HepG2 (cell line): ENCODE measurements around the gene TPO. TPM values are rescaled to one million over a fixed set of nuclear protein-coding genes. Genes with fewer than 3 reads are reported as not detected.

ENCODE experiments used
- ATAC-seq: fragments of 200-7000 bp; cut with Tn5 transposase; 3 replicates; pipeline ENCODE4 v1.9.1; 2020; ENCODE audit warnings: mild to moderate bottlenecking, moderate library complexity
- BruUV-seq: library from RNA; stranded (reverse); fragments of 400-500 nt; replicated peaks from 2 replicates; lab custom pipeline; 2021; lab: Mats Ljungman, UMichigan
- CTCF ChIA-PET: fragments of 300-600 bp; formaldehyde crosslinking; extraction: SDS; loops from one replicate; lab custom pipeline; 2021; ENCODE audit warnings: low total read pairs, inconsistent platforms, low intra/inter-chr PET ratio; lab: Yijun Ruan, JAX
- POLR2A ChIA-PET: fragments of 350-600 bp; sonication (Branson Sonifier 250); formaldehyde crosslinking; loops from one replicate; lab custom pipeline; 2020; ENCODE audit warnings: antibody characterized with exemption, inconsistent platforms; lab: Yijun Ruan, JAX
- DNase-seq: peaks from one replicate; pipeline ENCODE4 v3.0.0-alpha.2; 2015; ENCODE audit warnings: low spot score
- FAIRE-seq: peaks from 3 replicates; lab custom pipeline; 2011; peaks lifted over from hg19 to GRCh38; lab: Jason Lieb, UNC
- H2AFZ ChIP-seq: one replicate; pipeline ENCODE4 v1.6.1; 2011; ENCODE audit warnings: low read length, inconsistent platforms
- H3K27ac ChIP-seq: fragments of 300-600 bp; 3 replicates; pipeline ENCODE4 v1.8.0; 2011; ENCODE audit warnings: mixed run types, mild to moderate bottlenecking, mixed read lengths, low read length, inconsistent platforms; ENCODE audit not compliant: insufficient read depth; ENCODE audit errors: extremely low read length
- H3K27me3 ChIP-seq, 2 experiments: fragments of 200-600 bp in 1 of 2; 2 replicates in 1 of 2; 3 replicates in 1 of 2; pipeline versions ENCODE4 v1.6.0 to v1.8.0; 2011; ENCODE audit warnings: low read length in 2 of 2, mild to moderate bottlenecking in 2 of 2, moderate library complexity in 2 of 2, inconsistent platforms in 1 of 2; ENCODE audit not compliant: insufficient read depth in 2 of 2, control insufficient read depth in 1 of 2
- H3K36me3 ChIP-seq, 2 experiments: fragments of 200-600 bp in 1 of 2; replicated peaks in 1 of 2; 2 replicates in 1 of 2; 3 replicates in 1 of 2; pipeline versions ENCODE4 v1.5.1 to v1.8.0; 2011; ENCODE audit warnings: low read length in 2 of 2, inconsistent platforms in 1 of 2; ENCODE audit not compliant: insufficient read depth in 2 of 2, control insufficient read depth in 1 of 2
- H3K4me1 ChIP-seq: 2 replicates; pipeline ENCODE4 v1.5.1; 2012; ENCODE audit warnings: low read length, inconsistent platforms; ENCODE audit not compliant: insufficient read depth
- H3K4me2 ChIP-seq: 2 replicates; pipeline ENCODE4 v1.6.0; 2011; ENCODE audit warnings: low read depth, low read length, inconsistent platforms
- H3K4me3 ChIP-seq, 3 experiments: fragments of 200-600 bp in 1 of 3; sonication (generic), shearing (Covaris generic) in 1 of 3; replicated peaks in 1 of 3; 2 replicates each; pipeline ENCODE4 v1.5.1; 2011 to 2016; ENCODE audit warnings: low read length in 3 of 3, inconsistent platforms in 2 of 3, low read depth in 2 of 3, mild to moderate bottlenecking in 2 of 3, control low read depth in 1 of 3, mixed read lengths in 1 of 3; ENCODE audit not compliant: insufficient read depth in 1 of 3
- H3K79me2 ChIP-seq: one replicate; pipeline ENCODE4 v1.6.1; 2011; ENCODE audit warnings: low read length, inconsistent platforms; ENCODE audit not compliant: insufficient read depth
- H3K9ac ChIP-seq: 2 replicates; pipeline ENCODE4 v1.6.0; 2011; ENCODE audit warnings: mild to moderate bottlenecking, low read depth, low read length, inconsistent platforms; ENCODE audit not compliant: insufficient read depth
- H3K9me3 ChIP-seq: 2 replicates; pipeline ENCODE4 v1.5.1; 2012; ENCODE audit warnings: mild to moderate bottlenecking, low read length
- H4K20me1 ChIP-seq: 2 replicates; pipeline ENCODE4 v1.6.0; 2011; ENCODE audit warnings: inconsistent platforms, mild to moderate bottlenecking, low read length, moderate library complexity; ENCODE audit not compliant: insufficient read depth
- ARNTL ChIP-seq: sonication (generic); formaldehyde crosslinking; IDR thresholded peaks from 2 replicates; pipeline ENCODE4 v1.4.0; 2020; ENCODE audit warnings: mild to moderate bottlenecking, missing genetic modification reagents
- CAMTA2 ChIP-seq: sonication (generic); formaldehyde crosslinking; IDR thresholded peaks from 2 replicates; pipeline ENCODE4 v1.4.0; 2020; ENCODE audit warnings: mild to moderate bottlenecking, missing genetic modification reagents, borderline replicate concordance
- JUND ChIP-seq: sonication (generic); formaldehyde crosslinking; IDR thresholded peaks from 2 replicates; pipeline ENCODE4 v1.8.0; 2022; ENCODE audit warnings: mild to moderate bottlenecking, missing genetic modification reagents
- MBD4 ChIP-seq: IDR thresholded peaks from 2 replicates; pipeline ENCODE4 v1.6.1; 2012; ENCODE audit warnings: low read length, inconsistent platforms, borderline replicate concordance
- MBNL3 ChIP-seq: fragments of 250-450 bp; sonication (Bioruptor Pico); conservative IDR thresholded peaks from 2 replicates; pipeline ENCODE4 v1.8.0; 2022; ENCODE audit warnings: mild to moderate bottlenecking, inconsistent platforms
- NAIF1 ChIP-seq: sonication (generic); formaldehyde crosslinking; IDR thresholded peaks from 2 replicates; pipeline ENCODE4 v1.5.0; 2020; ENCODE audit warnings: mild to moderate bottlenecking, missing genetic modification reagents, borderline replicate concordance
- PAF1 ChIP-seq: IDR thresholded peaks from 2 replicates; pipeline ENCODE4 v1.6.1; 2016; ENCODE audit warnings: missing genetic modification reagents, missing compliant biosample characterization
- SOX5 ChIP-seq: IDR thresholded peaks from 2 replicates; pipeline ENCODE4 v1.6.1; 2016; ENCODE audit warnings: borderline replicate concordance
- YEATS2 ChIP-seq: sonication (generic); formaldehyde crosslinking; IDR thresholded peaks from 2 replicates; pipeline ENCODE4 v1.4.0; 2020; ENCODE audit warnings: missing genetic modification reagents, borderline replicate concordance
- ZBTB21 ChIP-seq: sonication (generic); formaldehyde crosslinking; IDR thresholded peaks from 2 replicates; pipeline ENCODE4 v1.4.0; 2020; ENCODE audit warnings: missing genetic modification reagents
- ZNF143 ChIP-seq: sonication (generic); formaldehyde crosslinking; IDR thresholded peaks from 2 replicates; pipeline ENCODE4 v1.4.0; 2020; ENCODE audit warnings: missing genetic modification reagents
- ZNF343 ChIP-seq: sonication (generic); formaldehyde crosslinking; IDR thresholded peaks from 2 replicates; pipeline ENCODE4 v1.4.0; 2020; ENCODE audit warnings: mild to moderate bottlenecking, missing genetic modification reagents
- ZNF496 ChIP-seq: sonication (generic); formaldehyde crosslinking; IDR thresholded peaks from 2 replicates; pipeline ENCODE4 v1.8.1; 2023; ENCODE audit warnings: mild to moderate bottlenecking, moderate library complexity, missing genetic modification reagents; ENCODE audit not compliant: insufficient replicate concordance
- ZNF550 ChIP-seq: sonication (generic); formaldehyde crosslinking; IDR thresholded peaks from 2 replicates; pipeline ENCODE4 v1.4.0; 2020; ENCODE audit warnings: mild to moderate bottlenecking, missing genetic modification reagents, borderline replicate concordance
- ZNF772 ChIP-seq: sonication (generic); formaldehyde crosslinking; IDR thresholded peaks from 2 replicates; pipeline ENCODE4 v1.5.0; 2020; ENCODE audit warnings: mild to moderate bottlenecking, missing genetic modification reagents
- ZSCAN21 ChIP-seq: sonication (generic); formaldehyde crosslinking; IDR thresholded peaks from 2 replicates; pipeline ENCODE4 v1.8.0; 2022; ENCODE audit warnings: mild to moderate bottlenecking, missing genetic modification reagents, moderate library complexity, borderline replicate concordance
- WGBS: methylation state at CpG from one replicate; pipeline ENCODE4 v1.1.6; 2017; ENCODE audit warnings: low lambda C conversion rate; 5-methylcytosine and 5-hydroxymethylcytosine counted together
- in situ Hi-C: cut with HindIII; loops from 2 replicates; pipeline ENCODE4 v1.10.0; 2017; ENCODE audit warnings: low pct_unique_long_range_greater_than_20kb; ENCODE audit not compliant: extremely low pct_ligation_motif_present
- intact Hi-C: fragments of 100-400 bp; cut with micrococcal nuclease; formaldehyde crosslinking; loops from one replicate; pipeline ENCODE4 v1.10.0; 2022; ENCODE audit not compliant: unreplicated experiment
- polyA plus RNA-seq, 8 experiments: library from polyadenylated mRNA; depleted of rRNA in 3 of 8; stranded (reverse) in 7 of 8; unstranded in 1 of 8; fragments of >200 nt; fragmentation: Illumina TruSeq in 4 of 8; extraction: Trizol in 4 of 8; gene quantifications; 2 replicates each; pipeline versions ENCODE4 v1.2.1 to v1.2.3, GENCODE V29; 2011 to 2016; ENCODE audit warnings: low read depth in 4 of 8, missing spikeins in 1 of 8, mixed read lengths in 1 of 8; ENCODE audit not compliant: insufficient read depth in 1 of 8
- total RNA-seq, 5 experiments: library from RNA; depleted of rRNA; stranded (reverse); fragments of >200 nt; fragmentation: Illumina TruSeq; extraction: Trizol; gene quantifications; 2 replicates each; pipeline ENCODE4 v1.2.3, GENCODE V29; 2016; ENCODE audit warnings: low read depth in 1 of 5
- TF ChIP-seq, protein P1 (sequence below): sonication (generic); formaldehyde crosslinking; IDR thresholded peaks from 2 replicates; pipeline ENCODE4 v1.4.0; 2020; ENCODE audit warnings: missing genetic modification reagents
- TF ChIP-seq, protein P2 (sequence below): sonication (generic); formaldehyde crosslinking; IDR thresholded peaks from 2 replicates; pipeline ENCODE4 v1.5.1; 2020; ENCODE audit warnings: missing genetic modification reagents, mild to moderate bottlenecking, borderline replicate concordance
- TF ChIP-seq, protein P3 (sequence below): sonication (generic); formaldehyde crosslinking; IDR thresholded peaks from 2 replicates; pipeline ENCODE4 v1.4.0; 2020; ENCODE audit warnings: mild to moderate bottlenecking, missing genetic modification reagents
- TF ChIP-seq, protein P4 (sequence below): sonication (generic); formaldehyde crosslinking; IDR thresholded peaks from 2 replicates; pipeline ENCODE4 v1.5.0; 2020; ENCODE audit warnings: missing genetic modification reagents

The TPO gene
- total and polyA plus RNA-seq, 2 of the 13 experiments (the other 11 are each of a cell fraction or from before 2014, with no cell fraction given): not detected

DNA sequence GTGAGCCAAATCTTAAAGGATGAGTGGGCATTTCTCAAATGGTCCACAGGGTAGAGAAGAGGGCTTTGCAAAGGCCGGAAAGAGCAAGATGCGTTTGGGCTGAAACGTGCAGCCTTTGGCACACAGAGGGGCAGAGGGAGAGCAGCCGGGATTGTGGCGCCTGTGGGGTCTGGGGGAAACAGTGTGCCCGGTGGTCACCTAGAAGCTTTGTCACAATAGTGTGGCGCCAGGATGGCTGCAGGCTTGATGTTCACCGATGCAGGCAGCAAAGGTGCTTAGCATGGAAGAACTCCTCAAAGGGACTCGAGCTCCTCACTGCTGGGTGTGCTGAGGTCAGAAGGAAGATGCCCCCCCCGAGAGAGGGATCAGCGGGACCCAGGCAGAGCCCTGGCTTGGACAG lies 23.8 kb downstream of the TPO start (continued):
- TF ChIP-seq ZSCAN21 (CRISPR knock-in tag) (no peak), ZNF550 (CRISPR knock-in tag) (no peak)

DNA sequence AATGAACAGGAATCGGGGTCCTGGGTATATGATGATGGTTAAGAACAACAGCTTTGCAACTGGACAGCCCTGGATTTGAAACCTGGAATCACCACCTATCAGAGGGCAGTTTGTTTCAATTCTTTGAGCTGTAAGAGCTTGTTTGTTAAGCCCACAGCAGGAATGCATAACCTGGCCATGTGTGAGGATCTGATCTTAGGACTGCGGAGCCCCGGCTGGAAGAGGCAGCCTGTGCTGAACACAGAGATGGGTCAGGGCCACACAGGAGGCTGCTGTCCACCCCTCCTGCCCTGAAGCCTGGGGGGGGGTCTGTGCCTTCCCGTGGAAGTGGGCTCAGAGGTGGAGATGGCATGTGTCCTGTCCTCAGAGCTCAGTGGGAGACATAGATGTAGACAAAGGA lies 24.3 kb downstream of the TPO start:
- FAIRE-seq: no peak
- Histone ChIP-seq H3K9ac (no peak overlapping the region), H4K20me1 (no peaks in the 10 kb centered on the region), H3K4me1 (no peaks in the 10 kb centered on the region), H3K4me2 (no peak overlapping the region), H3K4me3 (no peak overlapping the region), H3K27me3 (peaks cover 2 to 11% of the 10 kb centered on the region in 2 experiments; a peak in 2 of 5 replicates), H2AFZ (no peak overlapping the region), H3K36me3 (no peaks in the 10 kb centered on the region), H3K27ac (no peak overlapping the region), H3K79me2 (no peaks in the 10 kb centered on the region), H3K9me3 (no peaks in the 10 kb centered on the region)
- no TSS peak for BruUV-seq
- DNase-seq: no peak
- POLR2A ChIA-PET: no interaction called here
- ATAC-seq: no peak
- 44% methylated on average over 4 of the region's 4 CpGs for WGBS
- CTCF ChIA-PET: no interaction called here
- in situ Hi-C loops (no loop called here), intact Hi-C loops (no loop called here)
- TF ChIP-seq, protein P1, sequence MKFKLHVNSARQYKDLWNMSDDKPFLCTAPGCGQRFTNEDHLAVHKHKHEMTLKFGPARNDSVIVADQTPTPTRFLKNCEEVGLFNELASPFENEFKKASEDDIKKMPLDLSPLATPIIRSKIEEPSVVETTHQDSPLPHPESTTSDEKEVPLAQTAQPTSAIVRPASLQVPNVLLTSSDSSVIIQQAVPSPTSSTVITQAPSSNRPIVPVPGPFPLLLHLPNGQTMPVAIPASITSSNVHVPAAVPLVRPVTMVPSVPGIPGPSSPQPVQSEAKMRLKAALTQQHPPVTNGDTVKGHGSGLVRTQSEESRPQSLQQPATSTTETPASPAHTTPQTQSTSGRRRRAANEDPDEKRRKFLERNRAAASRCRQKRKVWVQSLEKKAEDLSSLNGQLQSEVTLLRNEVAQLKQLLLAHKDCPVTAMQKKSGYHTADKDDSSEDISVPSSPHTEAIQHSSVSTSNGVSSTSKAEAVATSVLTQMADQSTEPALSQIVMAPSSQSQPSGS (CRISPR knock-in tag): no peak
- TF ChIP-seq PAF1 (CRISPR knock-in tag) (no peak), ARNTL (CRISPR knock-in tag) (no peak), MBD4 (no peak), SOX5 (no peak), JUND (CRISPR knock-in tag) (no peak), ZNF496 (CRISPR knock-in tag) (no peak), CAMTA2 (CRISPR knock-in tag) (no peak), NAIF1 (CRISPR knock-in tag) (no peak), YEATS2 (CRISPR knock-in tag) (no peak), MBNL3 (CRISPR knock-in tag) (no peak), ZNF143 (CRISPR knock-in tag) (no peak), ZNF772 (CRISPR knock-in tag) (no peak), ZNF343 (CRISPR knock-in tag) (no peak), ZBTB21 (no peak)
- TF ChIP-seq, protein P2, sequence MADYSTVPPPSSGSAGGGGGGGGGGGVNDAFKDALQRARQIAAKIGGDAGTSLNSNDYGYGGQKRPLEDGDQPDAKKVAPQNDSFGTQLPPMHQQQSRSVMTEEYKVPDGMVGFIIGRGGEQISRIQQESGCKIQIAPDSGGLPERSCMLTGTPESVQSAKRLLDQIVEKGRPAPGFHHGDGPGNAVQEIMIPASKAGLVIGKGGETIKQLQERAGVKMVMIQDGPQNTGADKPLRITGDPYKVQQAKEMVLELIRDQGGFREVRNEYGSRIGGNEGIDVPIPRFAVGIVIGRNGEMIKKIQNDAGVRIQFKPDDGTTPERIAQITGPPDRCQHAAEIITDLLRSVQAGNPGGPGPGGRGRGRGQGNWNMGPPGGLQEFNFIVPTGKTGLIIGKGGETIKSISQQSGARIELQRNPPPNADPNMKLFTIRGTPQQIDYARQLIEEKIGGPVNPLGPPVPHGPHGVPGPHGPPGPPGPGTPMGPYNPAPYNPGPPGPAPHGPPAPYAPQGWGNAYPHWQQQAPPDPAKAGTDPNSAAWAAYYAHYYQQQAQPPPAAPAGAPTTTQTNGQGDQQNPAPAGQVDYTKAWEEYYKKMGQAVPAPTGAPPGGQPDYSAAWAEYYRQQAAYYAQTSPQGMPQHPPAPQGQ (CRISPR knock-in tag): no peak
- TF ChIP-seq, protein P3, sequence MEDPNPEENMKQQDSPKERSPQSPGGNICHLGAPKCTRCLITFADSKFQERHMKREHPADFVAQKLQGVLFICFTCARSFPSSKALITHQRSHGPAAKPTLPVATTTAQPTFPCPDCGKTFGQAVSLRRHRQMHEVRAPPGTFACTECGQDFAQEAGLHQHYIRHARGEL (CRISPR knock-in tag): no peak
- TF ChIP-seq, protein P4, sequence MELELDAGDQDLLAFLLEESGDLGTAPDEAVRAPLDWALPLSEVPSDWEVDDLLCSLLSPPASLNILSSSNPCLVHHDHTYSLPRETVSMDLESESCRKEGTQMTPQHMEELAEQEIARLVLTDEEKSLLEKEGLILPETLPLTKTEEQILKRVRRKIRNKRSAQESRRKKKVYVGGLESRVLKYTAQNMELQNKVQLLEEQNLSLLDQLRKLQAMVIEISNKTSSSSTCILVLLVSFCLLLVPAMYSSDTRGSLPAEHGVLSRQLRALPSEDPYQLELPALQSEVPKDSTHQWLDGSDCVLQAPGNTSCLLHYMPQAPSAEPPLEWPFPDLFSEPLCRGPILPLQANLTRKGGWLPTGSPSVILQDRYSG (CRISPR knock-in tag): no peak
